ENCODE results near the gene SLC25A34. TPM values are rescaled to one million over a fixed set of nuclear protein-coding genes. Genes with fewer than 3 reads are reported as not detected.

SLC25A34 gene
- total and polyA plus RNA-seq, 2 of the 13 experiments (the other 11 are each of a cell fraction or from before 2014, with no cell fraction given): 0.13 to 0.18 TPM

GRCh38 chr1:15740924-15741850 is 5.1 kb downstream of the SLC25A34 start (continued):
- TF ChIP-seq, protein P1, sequence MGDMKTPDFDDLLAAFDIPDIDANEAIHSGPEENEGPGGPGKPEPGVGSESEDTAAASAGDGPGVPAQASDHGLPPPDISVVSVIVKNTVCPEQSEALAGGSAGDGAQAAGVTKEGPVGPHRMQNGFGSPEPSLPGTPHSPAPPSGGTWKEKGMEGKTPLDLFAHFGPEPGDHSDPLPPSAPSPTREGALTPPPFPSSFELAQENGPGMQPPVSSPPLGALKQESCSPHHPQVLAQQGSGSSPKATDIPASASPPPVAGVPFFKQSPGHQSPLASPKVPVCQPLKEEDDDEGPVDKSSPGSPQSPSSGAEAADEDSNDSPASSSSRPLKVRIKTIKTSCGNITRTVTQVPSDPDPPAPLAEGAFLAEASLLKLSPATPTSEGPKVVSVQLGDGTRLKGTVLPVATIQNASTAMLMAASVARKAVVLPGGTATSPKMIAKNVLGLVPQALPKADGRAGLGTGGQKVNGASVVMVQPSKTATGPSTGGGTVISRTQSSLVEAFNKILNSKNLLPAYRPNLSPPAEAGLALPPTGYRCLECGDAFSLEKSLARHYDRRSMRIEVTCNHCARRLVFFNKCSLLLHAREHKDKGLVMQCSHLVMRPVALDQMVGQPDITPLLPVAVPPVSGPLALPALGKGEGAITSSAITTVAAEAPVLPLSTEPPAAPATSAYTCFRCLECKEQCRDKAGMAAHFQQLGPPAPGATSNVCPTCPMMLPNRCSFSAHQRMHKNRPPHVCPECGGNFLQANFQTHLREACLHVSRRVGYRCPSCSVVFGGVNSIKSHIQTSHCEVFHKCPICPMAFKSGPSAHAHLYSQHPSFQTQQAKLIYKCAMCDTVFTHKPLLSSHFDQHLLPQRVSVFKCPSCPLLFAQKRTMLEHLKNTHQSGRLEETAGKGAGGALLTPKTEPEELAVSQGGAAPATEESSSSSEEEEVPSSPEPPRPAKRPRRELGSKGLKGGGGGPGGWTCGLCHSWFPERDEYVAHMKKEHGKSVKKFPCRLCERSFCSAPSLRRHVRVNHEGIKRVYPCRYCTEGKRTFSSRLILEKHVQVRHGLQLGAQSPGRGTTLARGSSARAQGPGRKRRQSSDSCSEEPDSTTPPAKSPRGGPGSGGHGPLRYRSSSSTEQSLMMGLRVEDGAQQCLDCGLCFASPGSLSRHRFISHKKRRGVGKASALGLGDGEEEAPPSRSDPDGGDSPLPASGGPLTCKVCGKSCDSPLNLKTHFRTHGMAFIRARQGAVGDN (CRISPR knock-in tag; IDR thresholded peaks at IDR 0.05): peak; percentile 70
- TF ChIP-seq ZNF781 (CRISPR knock-in tag; IDR thresholded peaks at IDR 0.05; ENCODE audit: borderline replicate concordance, not compliant biosample characterization) (no peak), YY1 (IDR thresholded peaks at IDR 0.05; ENCODE audit: insufficient read depth, insufficient replicate concordance, low read depth, low read length) (peak; percentile 37), GTF2F1 (IDR thresholded peaks at IDR 0.05; ENCODE audit: low read length) (no peak), ZFP62 (CRISPR knock-in tag; IDR thresholded peaks at IDR 0.05) (no peak), SMYD3 (CRISPR knock-in tag; IDR thresholded peaks at IDR 0.05) (no peak), GTF3A (CRISPR knock-in tag; conservative IDR thresholded peaks at IDR 0.05) (no peak), RFX1 (IDR thresholded peaks at IDR 0.05) (no peak), ZKSCAN5 (CRISPR knock-in tag; IDR thresholded peaks at IDR 0.05) (no peak), TSC22D2 (CRISPR knock-in tag; IDR thresholded peaks at IDR 0.05; ENCODE audit: borderline replicate concordance) (0 out of 2 replicates have a peak, but pooled peaks have one; percentile 56), KAT8 (CRISPR knock-in tag; IDR thresholded peaks at IDR 0.05) (peak; percentile 71), ATF7 (IDR thresholded peaks at IDR 0.05) (no peak), ATF7 (CRISPR knock-in tag; IDR thresholded peaks at IDR 0.05) (no peak), TBL1XR1 (IDR thresholded peaks at IDR 0.05; ENCODE audit: borderline replicate concordance, low read length, partially characterized antibody) (no peak), ZBTB21 (CRISPR knock-in tag; IDR thresholded peaks at IDR 0.05) (no peak), POLR2AphosphoS5 (IDR thresholded peaks at IDR 0.05; ENCODE audit: low read depth, low read length) (no peak), ZNF326 (CRISPR knock-in tag; IDR thresholded peaks at IDR 0.05; ENCODE audit: borderline replicate concordance) (no peak), ETV6 (CRISPR knock-in tag; conservative IDR thresholded peaks at IDR 0.05) (no peak), SRSF9 (IDR thresholded peaks at IDR 0.05; ENCODE audit: borderline replicate concordance, insufficient read depth, low read depth, low read length, poor library complexity, severe bottlenecking) (no peak), TBX3 (IDR thresholded peaks at IDR 0.05; ENCODE audit: borderline replicate concordance) (no peak)
- TF ChIP-seq, protein P2, sequence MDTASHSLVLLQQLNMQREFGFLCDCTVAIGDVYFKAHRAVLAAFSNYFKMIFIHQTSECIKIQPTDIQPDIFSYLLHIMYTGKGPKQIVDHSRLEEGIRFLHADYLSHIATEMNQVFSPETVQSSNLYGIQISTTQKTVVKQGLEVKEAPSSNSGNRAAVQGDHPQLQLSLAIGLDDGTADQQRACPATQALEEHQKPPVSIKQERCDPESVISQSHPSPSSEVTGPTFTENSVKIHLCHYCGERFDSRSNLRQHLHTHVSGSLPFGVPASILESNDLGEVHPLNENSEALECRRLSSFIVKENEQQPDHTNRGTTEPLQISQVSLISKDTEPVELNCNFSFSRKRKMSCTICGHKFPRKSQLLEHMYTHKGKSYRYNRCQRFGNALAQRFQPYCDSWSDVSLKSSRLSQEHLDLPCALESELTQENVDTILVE (CRISPR knock-in tag; IDR thresholded peaks at IDR 0.05): 0 out of 2 replicates have a peak, but pooled peaks have one; percentile 24
